GM12873 (cell line): ENCODE measurements around the gene HOXD11.

ENCODE experiments used
- CTCF ChIP-seq: IDR thresholded peaks from 2 replicates; pipeline ENCODE4 v1.5.1; 2012; ENCODE audit warnings: low read depth, mild to moderate bottlenecking, moderate library complexity, low read length, control low read depth; ENCODE audit not compliant: insufficient read depth; ENCODE audit errors: missing control alignments

HOXD11 gene

GRCh38 chr2:176098366-176099158, 8.5 kb upstream of the HOXD11 start:
- no peak for TF ChIP-seq CTCF

GRCh38 chr2:176099159-176099727, 7.8 kb upstream of the HOXD11 start:
- no peak for TF ChIP-seq CTCF

GRCh38 chr2:176099728-176100546, 7.1 kb upstream of the HOXD11 start, which contains the start of gene HOXD12:
TSS of gene HOXD12 (plus strand) at chr2:176099795. CDS start at chr2:176099802, 7 bp downstream.
- no peak for TF ChIP-seq CTCF

GRCh38 chr2:176100547-176101140, 6.4 kb upstream of the HOXD11 start:
- TF ChIP-seq CTCF, result no peak

- no peak for TF ChIP-seq CTCF
Observed at GRCh38 chr2:176101216-176101830, 5.8 kb upstream of the HOXD11 start.

GRCh38 chr2:176101842-176102241, 5.2 kb upstream of the HOXD11 start:
- TF ChIP-seq CTCF, result no peak
